BJ (cell line): ENCODE data around the gene C3orf52. TPM values are rescaled to one million over a fixed set of nuclear protein-coding genes. Genes with fewer than 3 reads are reported as not detected.

Experiments
- CTCF ChIA-PET: fragments of 350-600 bp; formaldehyde crosslinking; extraction: SDS; loops from one replicate; lab custom pipeline; 2021; ENCODE audit warnings: antibody characterized with exemption, inconsistent platforms; lab: Yijun Ruan, JAX
- POLR2A ChIA-PET: fragments of 300-600 bp; sonication (Branson Sonifier 250); formaldehyde crosslinking; extraction: SDS; loops from one replicate; lab custom pipeline; 2021; ENCODE audit warnings: antibody characterized with exemption; lab: Charles Lee
- DNase-seq: peaks from one replicate; pipeline ENCODE4 v3.0.0-alpha.2; 2011; ENCODE audit warnings: low read depth
- H3K27me3 ChIP-seq: 2 replicates; pipeline ENCODE4 v1.6.0; 2011; ENCODE audit warnings: low read length; ENCODE audit not compliant: control insufficient read depth, insufficient read depth
- H3K36me3 ChIP-seq: 2 replicates; pipeline ENCODE4 v1.5.1; 2011; ENCODE audit warnings: low read length; ENCODE audit not compliant: control insufficient read depth, insufficient read depth
- H3K4me3 ChIP-seq: 2 replicates; pipeline ENCODE4 v1.5.1; 2011; ENCODE audit warnings: low read depth, mild to moderate bottlenecking, control low read depth, low read length
- CTCF ChIP-seq: IDR thresholded peaks from 2 replicates; pipeline ENCODE4 v1.5.1; 2011; ENCODE audit warnings: low read depth, mild to moderate bottlenecking, control low read depth, inconsistent platforms, low read length, moderate library complexity; ENCODE audit not compliant: insufficient read depth
- polyA plus RNA-seq: library from polyadenylated mRNA; depleted of rRNA; stranded (reverse); fragments of >200 nt; gene quantifications from 2 replicates; pipeline ENCODE4 v1.2.3, GENCODE V29; 2011

The C3orf52 gene
- polyA plus RNA-seq, 1 experiment: 4.5 TPM

GRCh38 chr3:112085735-112086075 is 484 bp upstream of the C3orf52 start:
- H3K27me3 ChIP-seq: no peaks in the 10 kb centered on the region
- no peak for TF ChIP-seq CTCF
- no peak for DNase-seq
- ChIA-PET POLR2A (no interaction called here), CTCF (interaction anchor here (0.9 kb wide), 1 partner anchor 73 kb away, joined by 3 read pairs; no protein-coding TSS in a partner anchor)
- H3K4me3 ChIP-seq: peak overlapping the region; percentile 56
- H3K36me3 ChIP-seq: no peaks in the 10 kb centered on the region

- CTCF ChIA-PET: interaction anchor here (0.6 to 0.9 kb wide), 3 partner anchors 11 to 74 kb away, joined by 3 to 4 read pairs (median 3); no protein-coding TSS in a partner anchor
- TF ChIP-seq CTCF: no peak
- no peak for DNase-seq
- Histone ChIP-seq H3K4me3 (peak overlapping the region; percentile 56), H3K27me3 (no peaks in the 10 kb centered on the region), H3K36me3 (no peaks in the 10 kb centered on the region)
- POLR2A ChIA-PET: interaction anchor here (0.6 kb wide), 1 partner anchor 56 kb away, joined by 3 read pairs; no protein-coding TSS in a partner anchor
These were observed 811 bp downstream of the C3orf52 start for GRCh38 chr3:112086875-112087524.

DNA sequence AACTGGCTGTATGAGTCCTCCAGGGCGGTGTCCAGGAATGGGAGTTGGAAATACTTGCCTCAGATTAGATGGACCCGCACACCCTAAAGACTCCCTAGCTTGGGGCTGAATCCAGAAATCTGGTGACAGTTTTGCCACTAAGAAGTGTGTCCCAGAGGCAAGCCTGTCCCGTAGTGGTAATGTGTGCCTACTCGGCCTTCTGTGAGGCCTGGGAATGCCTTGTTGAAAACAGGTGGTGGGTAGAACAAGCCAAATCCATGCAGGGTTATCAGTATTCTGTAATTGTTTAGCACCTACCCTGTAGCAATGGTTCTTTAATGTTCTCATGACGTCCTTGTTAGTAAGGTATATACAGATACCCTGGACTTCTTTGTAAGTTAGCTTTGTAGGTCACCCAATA is 1.6 kb downstream of the C3orf52 start:
- ChIA-PET POLR2A (no interaction called here), CTCF (interaction anchor here (0.9 to 1.3 kb wide), 2 partner anchors 18 to 43 kb away, joined by 3 read pairs; no protein-coding TSS in a partner anchor)
- no peak for DNase-seq
- H3K36me3 ChIP-seq: no peaks in the 10 kb centered on the region
- no peak overlapping the region for H3K4me3 ChIP-seq
- H3K27me3 ChIP-seq: no peaks in the 10 kb centered on the region
- no peak for TF ChIP-seq CTCF

DNA sequence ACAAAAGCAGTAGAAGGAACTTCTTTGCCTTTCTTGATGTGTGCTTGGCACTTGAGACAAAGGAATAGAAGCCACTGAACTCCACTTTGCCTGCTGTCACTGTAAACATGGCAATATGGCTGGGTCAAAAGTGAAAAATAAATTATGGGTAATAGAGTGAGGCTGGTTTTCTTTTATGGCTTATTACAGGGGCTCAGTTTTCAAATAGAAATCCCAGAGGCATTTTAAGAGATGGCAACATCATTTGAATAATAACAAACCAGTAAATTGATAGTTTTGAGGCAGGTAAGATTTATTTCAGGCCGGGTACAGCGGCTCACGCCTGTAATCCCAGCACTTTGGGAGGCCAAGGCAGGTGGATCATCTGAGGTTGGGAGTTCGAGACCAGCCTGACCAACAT is 2.8 kb downstream of the C3orf52 start:
- CTCF ChIA-PET: interaction anchor here (1.3 kb wide), 1 partner anchor 44 kb away, joined by 3 read pairs; no protein-coding TSS in a partner anchor
- Histone ChIP-seq H3K27me3 (no peaks in the 10 kb centered on the region), H3K36me3 (no peaks in the 10 kb centered on the region), H3K4me3 (no peak overlapping the region)
- no peak for TF ChIP-seq CTCF
- DNase-seq: no peak
- POLR2A ChIA-PET: interaction anchor here (0.7 kb wide), 1 partner anchor 416 kb away, joined by 16 read pairs; no protein-coding TSS in a partner anchor

GRCh38 chr3:112089956-112090886 is 4.0 kb downstream of the C3orf52 start:
- ChIA-PET CTCF (no interaction called here), POLR2A (interaction anchor here (0.6 kb wide), 1 partner anchor 383 kb away, joined by 4 read pairs; no protein-coding TSS in a partner anchor)
- TF ChIP-seq CTCF: no peak
- no peaks in the 10 kb centered on the region for H3K27me3 ChIP-seq
- no peak for DNase-seq
- H3K4me3 ChIP-seq: no peak overlapping the region
- H3K36me3 ChIP-seq: no peaks in the 10 kb centered on the region
